AG04450 (cell line): ENCODE results near the gene NUDT14. TPM values are rescaled to one million over a fixed set of nuclear protein-coding genes. Genes with fewer than 3 reads are reported as not detected.

Experiments used
- CTCF ChIA-PET: fragments of 300-600, 350-600 bp; formaldehyde crosslinking; extraction: SDS; loops from one replicate; lab custom pipeline; 2022; ENCODE audit warnings: antibody characterized with exemption, inconsistent platforms; lab: Charles Lee
- POLR2A ChIA-PET: fragments of 350-600 bp; formaldehyde crosslinking; extraction: SDS; loops from one replicate; lab custom pipeline; 2021; ENCODE audit warnings: antibody characterized with exemption, inconsistent platforms; lab: Yijun Ruan, JAX
- DNase-seq: peaks from one replicate; pipeline ENCODE4 v3.0.0-alpha.2; 2011; ENCODE audit warnings: low read depth, low spot score
- H3K27ac ChIP-seq: one replicate; pipeline ENCODE4 v1.5.1; 2012; ENCODE audit warnings: low read depth, low read length, control low read depth
- H3K27me3 ChIP-seq: one replicate; pipeline ENCODE4 v1.6.0; 2012; ENCODE audit warnings: low read length; ENCODE audit not compliant: control insufficient read depth, insufficient read depth
- H3K4me3 ChIP-seq: 2 replicates; pipeline ENCODE4 v1.5.1; 2011; ENCODE audit warnings: mild to moderate bottlenecking, low read depth, low read length, control low read depth
- H3K9me3 ChIP-seq: 2 replicates; pipeline ENCODE4 v1.5.1; 2012; ENCODE audit warnings: low read length; ENCODE audit not compliant: control insufficient read depth, insufficient read depth
- CTCF ChIP-seq: IDR thresholded peaks from 2 replicates; pipeline ENCODE4 v1.5.1; 2011; ENCODE audit warnings: low read depth, low read length, control low read depth, inconsistent platforms
- polyA minus RNA-seq: library from RNA; depleted of rRNA, polyadenylated mRNA; stranded (reverse); fragments of >200 nt; gene quantifications from 2 replicates; pipeline ENCODE4 v1.2.3, GENCODE V29; 2011; rRNA and poly(A)+ RNA removed
- polyA plus RNA-seq: library from polyadenylated mRNA; depleted of rRNA; stranded (reverse); fragments of >200 nt; gene quantifications from 2 replicates; pipeline ENCODE4 v1.2.3, GENCODE V29; 2011; rRNA removed

The NUDT14 gene
- polyA plus RNA-seq: 7.2 and 11.0 TPM in 2 replicates
- polyA minus RNA-seq: 4.8 and 5.0 TPM in 2 replicates

DNA sequence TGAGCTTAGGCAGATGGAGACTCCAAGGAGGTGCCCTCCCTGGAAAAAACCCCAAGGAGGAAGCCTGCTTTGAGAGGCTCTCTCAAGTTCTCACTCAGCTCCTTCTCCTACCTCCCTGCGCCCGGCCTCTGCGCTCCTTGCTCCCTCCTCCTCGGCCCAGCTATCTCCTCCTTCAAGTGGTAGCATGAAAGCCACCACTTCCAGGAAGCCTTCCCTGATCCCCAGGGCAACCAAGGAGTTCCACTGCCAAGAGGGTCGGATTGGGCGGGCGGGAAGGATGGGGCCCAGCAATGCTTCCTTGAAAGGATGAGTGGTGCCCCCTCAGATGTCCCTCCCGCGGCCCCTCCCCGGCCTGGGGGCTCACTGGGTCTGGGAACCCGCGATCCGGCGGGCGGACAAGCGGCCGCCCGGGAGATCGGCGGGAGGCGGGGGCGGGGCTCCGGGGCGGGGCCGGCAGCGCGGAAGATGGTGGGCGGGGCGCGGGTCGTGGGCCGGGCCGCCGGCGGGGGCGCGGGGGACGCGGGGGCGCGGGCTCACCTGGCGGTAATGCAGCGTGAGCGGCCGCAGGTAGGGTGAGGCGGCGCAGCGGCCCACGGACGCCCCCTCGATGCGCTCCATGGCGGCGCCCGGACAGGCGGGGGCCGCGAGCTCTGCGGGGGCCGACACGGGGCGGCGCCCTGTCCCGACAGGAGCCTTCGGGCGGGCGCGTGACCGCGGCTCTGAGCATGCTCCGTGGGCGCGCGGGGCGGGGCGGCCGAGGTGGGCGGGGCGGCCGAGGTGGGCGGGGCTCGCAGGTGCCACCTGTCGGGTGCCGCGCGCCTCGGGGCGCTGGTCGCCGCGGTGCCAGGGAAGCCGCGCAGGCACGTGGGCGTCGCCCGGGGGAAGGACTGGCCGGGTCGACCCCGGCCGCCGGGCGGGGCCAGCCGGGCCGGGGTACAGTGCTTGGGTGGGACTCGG is at the start of gene NUDT14:
NUDT14 (minus strand) TSS at position 721 of the 957 bp plus-strand sequence; CDS start at position 618, 103 bp downstream.
- no peaks in the 10 kb centered on the region; the same call in 1 of the 2 replicates for H3K9me3 ChIP-seq
- ChIA-PET CTCF (interaction anchor here (0.6 to 1.2 kb wide), 4 partner anchors 18 to 214 kb away, joined by 3 to 7 read pairs (median 6); partner anchors contain the start of gene PACS2), POLR2A (interaction anchor here (0.6 to 1.1 kb wide), 2 partner anchors 10 to 359 kb away, joined by 3 to 4 read pairs; no protein-coding TSS in a partner anchor)
- H3K4me3 ChIP-seq: peak within 1 kb of the TSS; percentile 64
- no peak within 1 kb of the TSS for H3K27ac ChIP-seq
- no peak for DNase-seq
- peaks cover 18% of the 10 kb centered on the region for H3K27me3 ChIP-seq
- TF ChIP-seq CTCF: no peak

DNA sequence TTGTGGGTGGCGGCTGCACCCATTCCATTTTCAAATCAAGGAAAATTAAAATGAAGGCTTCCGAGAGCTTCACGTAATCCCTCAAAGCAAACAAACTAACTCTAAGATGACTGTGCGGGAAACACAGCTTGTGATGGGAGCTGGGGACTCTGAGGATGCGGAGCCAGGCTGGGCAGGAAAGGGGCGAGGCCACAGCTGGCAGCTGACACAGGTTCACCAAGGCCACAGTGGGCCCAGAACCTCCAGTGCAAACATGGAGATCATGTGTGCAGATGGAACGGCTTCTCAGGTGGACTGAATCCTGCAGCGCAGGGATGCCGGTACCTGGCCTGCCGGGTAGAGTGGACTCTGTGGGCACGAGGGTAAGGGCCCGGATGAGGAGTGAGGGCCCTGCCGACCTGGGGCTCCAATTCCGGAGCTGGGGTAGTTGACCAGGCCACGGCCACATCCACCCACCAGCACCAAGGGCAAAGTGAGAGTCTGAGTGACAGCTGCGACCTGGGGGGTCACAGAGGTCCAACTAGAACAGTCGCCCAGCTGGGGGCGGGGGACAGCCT is 48.1 kb upstream of the NUDT14 start:
- DNase-seq: no peak
- H3K27ac ChIP-seq: no peak overlapping the region
- TF ChIP-seq CTCF: no peak
- H3K27me3 ChIP-seq: no peaks in the 10 kb centered on the region
- CTCF ChIA-PET: no interaction called here
- peaks cover 4% of the 10 kb centered on the region for H3K9me3 ChIP-seq
- no peak overlapping the region for H3K4me3 ChIP-seq
- POLR2A ChIA-PET: no interaction called here

DNA sequence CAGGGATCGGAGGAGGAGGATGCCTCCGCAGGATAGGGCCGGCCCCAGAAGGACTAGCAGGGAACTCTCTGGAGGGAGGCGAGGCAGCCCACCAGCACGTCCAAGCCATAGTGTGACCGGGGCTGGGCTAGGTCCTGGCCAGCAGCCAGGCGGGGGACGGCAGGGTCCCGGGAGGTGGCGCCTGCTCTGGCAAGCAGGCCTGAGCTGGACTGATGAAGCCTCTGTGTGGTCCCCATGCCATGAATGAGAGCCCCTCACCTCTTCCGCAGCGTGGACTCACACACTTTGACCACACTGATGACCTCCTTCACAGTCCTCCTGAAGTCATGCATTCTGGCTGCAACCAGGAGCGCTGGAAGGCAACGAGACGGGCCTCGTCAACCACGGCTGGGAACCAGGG is 47.5 kb upstream of the NUDT14 start:
- TF ChIP-seq CTCF: no peak
- Histone ChIP-seq H3K4me3 (no peak overlapping the region), H3K27me3 (no peaks in the 10 kb centered on the region), H3K27ac (no peak overlapping the region), H3K9me3 (peaks cover 4% of the 10 kb centered on the region)
- no peak for DNase-seq
- ChIA-PET CTCF (interaction anchor here (0.7 kb wide), 1 partner anchor 300 kb away, joined by 4 read pairs; no protein-coding TSS in a partner anchor), POLR2A (interaction anchor here (0.5 kb wide), 1 partner anchor 15 kb away, joined by 5 read pairs; no protein-coding TSS in a partner anchor)

- POLR2A ChIA-PET: no interaction called here
- CTCF ChIA-PET: interaction anchor here (1.0 kb wide), 1 partner anchor 24 kb away, joined by 3 read pairs; no protein-coding TSS in a partner anchor
- no peaks in the 10 kb centered on the region for H3K27me3 ChIP-seq
These were observed 46.2 kb upstream of the NUDT14 start for GRCh38 chr14:105227346-105227745.

More at GRCh38 chr14:105227346-105227745, 46.2 kb upstream of the NUDT14 start:
- no peak overlapping the region for H3K27ac ChIP-seq
- DNase-seq: no peak
- TF ChIP-seq CTCF: no peak
- H3K4me3 ChIP-seq: no peak overlapping the region
- peaks cover 3% of the 10 kb centered on the region for H3K9me3 ChIP-seq
